GM15510 (cell line): ENCODE measurements around the gene MAP3K13.

Experiments used
- POLR2A ChIP-seq: IDR thresholded peaks from 3 replicates; pipeline ENCODE4 v1.6.1; 2011; ENCODE audit warnings: borderline replicate concordance; ENCODE audit not compliant: insufficient read length; ENCODE audit errors: extremely low read depth

MAP3K13 gene

GRCh38 chr3:185457376-185457775 lies 94.4 kb downstream of the MAP3K13 start:
- no peak for TF ChIP-seq POLR2A

- TF ChIP-seq POLR2A: no peak
Measured at GRCh38 chr3:185460309-185460708, 97.4 kb downstream of the MAP3K13 start.

GRCh38 chr3:185460719-185461350 lies 97.9 kb downstream of the MAP3K13 start:
- TF ChIP-seq POLR2A: no peak

GRCh38 chr3:185465471-185465870 lies 102.5 kb downstream of the MAP3K13 start:
- TF ChIP-seq POLR2A: no peak

- no peak for TF ChIP-seq POLR2A
Measured at GRCh38 chr3:185469542-185469941, 106.6 kb downstream of the MAP3K13 start.

GRCh38 chr3:185470323-185470722 lies 107.4 kb downstream of the MAP3K13 start:
- TF ChIP-seq POLR2A: no peak

GRCh38 chr3:185473290-185473815 lies 110.4 kb downstream of the MAP3K13 start:
- TF ChIP-seq POLR2A: no peak

GRCh38 chr3:185477316-185477715 lies 114.4 kb downstream of the MAP3K13 start:
- TF ChIP-seq POLR2A: no peak

- no peak for TF ChIP-seq POLR2A
Measured at GRCh38 chr3:185479373-185479945, 116.5 kb downstream of the MAP3K13 start.

- no peak for TF ChIP-seq POLR2A
Measured at GRCh38 chr3:185484296-185484695, 121.4 kb downstream of the MAP3K13 start.

- no peak for TF ChIP-seq POLR2A
Measured at GRCh38 chr3:185486394-185486793, 123.5 kb downstream of the MAP3K13 start.

- TF ChIP-seq POLR2A: no peak
Measured at GRCh38 chr3:185488465-185488864, 125.5 kb downstream of the MAP3K13 start.

GRCh38 chr3:185489462-185489861 lies 126.5 kb downstream of the MAP3K13 start:
- no peak for TF ChIP-seq POLR2A

- TF ChIP-seq POLR2A: no peak
Measured at GRCh38 chr3:185490241-185490640, 127.3 kb downstream of the MAP3K13 start.

- TF ChIP-seq POLR2A: peak; percentile 96
Measured at GRCh38 chr3:185498503-185499396, 135.8 kb downstream of the MAP3K13 start, which contains the start of gene TMEM41A. TMEM41A (minus strand) TSS chr3:185499035; CDS start chr3:185498961, 74 bp downstream.
